Measurements from ENCODE around the gene WBP11. TPM values are rescaled to one million over a fixed set of nuclear protein-coding genes. Genes with fewer than 3 reads are reported as not detected.
A peak's percentile ranks its signal among the peaks of the same experiment; 100 is the strongest.

Gene WBP11
- total and polyA plus RNA-seq, 2 of the 13 experiments (the other 11 are each of a cell fraction or from before 2014, with no cell fraction given), result 7.6 to 31.0 TPM

GRCh38 chr12:14769969-14770495, 33.2 kb downstream of the WBP11 start (continued):
- TF ChIP-seq ZNF318 (CRISPR knock-in tag; IDR thresholded peaks at IDR 0.05) (no peak), ZNF770 (CRISPR knock-in tag; IDR thresholded peaks at IDR 0.05) (no peak; the same call in 1 of the 2 replicates), ZNF747 (CRISPR knock-in tag; IDR thresholded peaks at IDR 0.05; ENCODE audit: borderline replicate concordance) (no peak; the same call in 1 of the 2 replicates), PATZ1 (CRISPR knock-in tag; IDR thresholded peaks at IDR 0.05) (peak; percentile 73), HCFC1 (IDR thresholded peaks at IDR 0.05; ENCODE audit: low read depth, low read length) (no peak), GATAD1 (CRISPR knock-in tag; IDR thresholded peaks at IDR 0.05) (peak; percentile 28; the same call in 1 of the 2 replicates), TFDP2 (CRISPR knock-in tag; IDR thresholded peaks at IDR 0.05) (no peak), ZNF607 (CRISPR knock-in tag; IDR thresholded peaks at IDR 0.05; ENCODE audit: borderline replicate concordance) (no peak), MBD4 (IDR thresholded peaks at IDR 0.05; ENCODE audit: borderline replicate concordance, low read length) (no peak), FOSL1 (CRISPR knock-in tag; IDR thresholded peaks at IDR 0.05; ENCODE audit: borderline replicate concordance) (no peak)
